Measurements from ENCODE around the gene GINM1. TPM values are rescaled to one million over a fixed set of nuclear protein-coding genes. Genes with fewer than 3 reads are reported as not detected.

Gene GINM1
- total RNA-seq, 4 donors from 2014 or later = 37.3 to 49.0 (median 43.7) TPM

DNA sequence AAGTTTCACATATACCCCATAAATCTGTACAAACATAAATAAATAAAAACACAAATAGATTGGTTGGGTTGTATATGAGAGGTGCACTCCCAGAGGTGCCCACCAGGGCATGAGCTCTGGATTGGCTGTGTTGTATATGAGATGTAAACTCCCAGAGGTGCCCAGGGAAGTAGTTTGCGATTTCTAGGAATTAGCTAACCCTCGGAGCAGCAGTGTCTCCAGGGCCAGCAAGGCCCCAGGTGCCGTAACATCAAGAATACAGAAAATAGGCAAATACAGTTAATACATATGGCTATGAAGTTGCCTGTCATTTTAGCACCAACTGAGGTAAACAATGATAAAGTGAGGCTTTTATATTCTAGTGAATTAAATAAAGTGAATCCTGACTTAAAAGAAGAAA, 5.4 kb upstream of the GINM1 start:
- TF ChIP-seq, protein P1, sequence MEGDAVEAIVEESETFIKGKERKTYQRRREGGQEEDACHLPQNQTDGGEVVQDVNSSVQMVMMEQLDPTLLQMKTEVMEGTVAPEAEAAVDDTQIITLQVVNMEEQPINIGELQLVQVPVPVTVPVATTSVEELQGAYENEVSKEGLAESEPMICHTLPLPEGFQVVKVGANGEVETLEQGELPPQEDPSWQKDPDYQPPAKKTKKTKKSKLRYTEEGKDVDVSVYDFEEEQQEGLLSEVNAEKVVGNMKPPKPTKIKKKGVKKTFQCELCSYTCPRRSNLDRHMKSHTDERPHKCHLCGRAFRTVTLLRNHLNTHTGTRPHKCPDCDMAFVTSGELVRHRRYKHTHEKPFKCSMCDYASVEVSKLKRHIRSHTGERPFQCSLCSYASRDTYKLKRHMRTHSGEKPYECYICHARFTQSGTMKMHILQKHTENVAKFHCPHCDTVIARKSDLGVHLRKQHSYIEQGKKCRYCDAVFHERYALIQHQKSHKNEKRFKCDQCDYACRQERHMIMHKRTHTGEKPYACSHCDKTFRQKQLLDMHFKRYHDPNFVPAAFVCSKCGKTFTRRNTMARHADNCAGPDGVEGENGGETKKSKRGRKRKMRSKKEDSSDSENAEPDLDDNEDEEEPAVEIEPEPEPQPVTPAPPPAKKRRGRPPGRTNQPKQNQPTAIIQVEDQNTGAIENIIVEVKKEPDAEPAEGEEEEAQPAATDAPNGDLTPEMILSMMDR (IDR thresholded peaks at IDR 0.05) = no peak
- no peak for TF ChIP-seq POLR2A (IDR thresholded peaks at IDR 0.05)
- DNase-seq (ENCODE audit: low spot score in 2 of 2) = no peak
- no peak overlapping the region for H3K4me3 ChIP-seq (ENCODE audit: low read depth, poor library complexity, severe bottlenecking)
- 65 to 71% methylated on average over 3 of the region's 3 CpGs for WGBS, 2 donors
- intact Hi-C loops (cut with DNase I; ENCODE audit: low total_unique reads) = no loop called here

GRCh38 chr6:149563203-149563927, 2.8 kb upstream of the GINM1 start:
- intact Hi-C loops (cut with DNase I; ENCODE audit: low total_unique reads) = no loop called here
- TF ChIP-seq POLR2A (IDR thresholded peaks at IDR 0.05) = no peak
- TF ChIP-seq, protein P1 (IDR thresholded peaks at IDR 0.05) = no peak
- no peak for DNase-seq (ENCODE audit: low spot score in 2 of 2)
- H3K4me3 ChIP-seq (ENCODE audit: low read depth, poor library complexity, severe bottlenecking) = no peak overlapping the region
- 81 to 87% methylated on average over 5 of the region's 5 CpGs for WGBS, 2 donors

DNA sequence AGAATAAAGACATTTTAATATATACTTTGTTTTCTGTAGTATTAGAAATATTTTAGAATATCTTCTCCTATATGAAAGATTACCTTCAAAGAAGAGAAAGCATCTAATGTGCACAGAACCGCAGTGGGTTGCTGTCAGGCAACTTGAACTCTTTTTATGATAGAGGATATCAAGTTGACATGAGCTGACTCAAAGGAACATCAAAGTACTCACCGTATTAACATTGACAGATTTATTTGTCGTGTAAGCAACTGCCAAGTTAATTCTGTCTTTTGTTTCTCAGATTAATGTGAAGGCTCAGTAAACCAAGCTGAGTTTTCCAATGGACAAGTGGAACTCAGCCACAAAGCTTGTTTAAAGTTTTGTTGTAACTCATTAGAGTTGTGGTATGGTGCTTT, 2.2 kb upstream of the GINM1 start:
- DNase-seq (ENCODE audit: low spot score in 2 of 2) = no peak
- no peak overlapping the region for H3K4me3 ChIP-seq (ENCODE audit: low read depth, poor library complexity, severe bottlenecking)
- 42 to 45% methylated on average over 3 of the region's 3 CpGs for WGBS, 2 donors
- intact Hi-C loops (cut with DNase I; ENCODE audit: low total_unique reads) = no loop called here
- TF ChIP-seq, protein P1 (IDR thresholded peaks at IDR 0.05) = no peak
- no peak for TF ChIP-seq POLR2A (IDR thresholded peaks at IDR 0.05)

GRCh38 chr6:149566410-149567193, 427 bp downstream of the GINM1 start:
- TF ChIP-seq POLR2A (IDR thresholded peaks at IDR 0.05) = no peak
- TF ChIP-seq, protein P1 (IDR thresholded peaks at IDR 0.05) = no peak
- H3K4me3 ChIP-seq (ENCODE audit: low read depth, poor library complexity, severe bottlenecking) = peak overlapping the region; percentile 95
- intact Hi-C loops (cut with DNase I; ENCODE audit: low total_unique reads) = no loop called here
- 0 to 1% methylated on average over 42 to 64 of the region's 81 CpGs for WGBS, 2 donors
- peak; percentile 32 to 91 for DNase-seq (ENCODE audit: low spot score in 2 of 2)

DNA sequence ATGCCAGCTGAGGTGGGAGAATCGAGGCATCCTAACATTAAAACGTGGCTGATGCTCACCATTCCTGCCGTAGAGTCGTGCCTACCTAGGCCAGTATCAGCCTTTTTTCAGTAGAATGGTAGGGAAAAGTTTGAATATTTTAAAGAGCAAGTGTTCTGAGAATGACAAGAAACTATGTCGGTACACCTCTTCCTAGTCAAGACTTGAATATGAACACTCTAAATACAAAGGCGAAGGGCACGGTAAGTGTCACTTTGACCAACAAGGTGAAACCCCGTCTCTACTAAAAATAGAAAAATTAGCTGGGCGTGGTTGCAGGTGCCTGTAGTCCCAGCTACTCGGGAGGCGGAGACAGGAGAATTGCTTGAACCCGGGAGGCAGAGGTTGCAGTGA, 1.0 kb downstream of the GINM1 start:
- TF ChIP-seq POLR2A (IDR thresholded peaks at IDR 0.05) = no peak
- DNase-seq (ENCODE audit: low spot score in 2 of 2) = no peak
- intact Hi-C loops (cut with DNase I; ENCODE audit: low total_unique reads) = no loop called here
- H3K4me3 ChIP-seq (ENCODE audit: low read depth, poor library complexity, severe bottlenecking) = peak overlapping the region; percentile 95
- 23 to 25% methylated on average over 12 of the region's 12 CpGs for WGBS, 2 donors

DNA sequence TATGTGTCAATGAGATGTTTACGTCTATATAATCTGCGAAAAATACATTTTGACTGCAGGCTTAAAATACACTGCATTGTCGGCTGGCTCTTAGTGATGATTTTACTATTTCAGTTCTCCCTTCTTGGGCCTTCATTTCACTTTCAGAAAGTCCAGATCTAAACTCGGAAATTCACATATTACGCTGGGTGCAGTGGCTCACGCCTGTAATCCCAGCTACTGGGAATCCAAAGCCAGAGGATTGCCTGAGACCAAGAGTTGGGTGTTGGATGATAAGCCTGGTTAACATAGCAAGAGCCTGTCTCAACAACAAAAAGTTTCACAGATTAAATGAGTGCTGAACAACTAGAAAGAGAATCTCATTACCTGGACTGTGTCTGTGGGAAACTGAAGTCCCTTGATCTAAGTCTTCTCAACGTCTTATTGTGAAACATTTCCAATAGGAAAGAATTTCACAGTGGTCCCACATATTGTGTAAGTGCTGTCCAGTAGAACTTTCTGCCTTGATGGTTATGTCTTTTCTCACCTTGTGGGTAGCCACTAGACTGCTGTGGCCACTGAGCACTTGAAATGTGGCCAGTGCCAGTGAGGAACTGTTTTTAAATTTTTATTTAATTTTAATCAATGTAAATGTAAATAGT, 1.9 kb downstream of the GINM1 start:
- no peak overlapping the region for H3K4me3 ChIP-seq (ENCODE audit: low read depth, poor library complexity, severe bottlenecking)
- WGBS, 2 donors = 87 to 90% methylated on average over 7 of the region's 7 CpGs
- no peak for DNase-seq (ENCODE audit: low spot score in 2 of 2)
- intact Hi-C loops (cut with DNase I; ENCODE audit: low total_unique reads) = no loop called here
- no peak for TF ChIP-seq POLR2A (IDR thresholded peaks at IDR 0.05)
- TF ChIP-seq, protein P1 (IDR thresholded peaks at IDR 0.05) = no peak

Measured in lower leg skin (tissue), 4 donors.